Measurements from ENCODE around the gene ATP4B.

The ATP4B gene

GRCh38 chr13:113642563-113642962, 15.4 kb downstream of the ATP4B start:
- no peak for DNase-seq (ENCODE audit: low read depth in 4 of 4, low spot score in 1 of 4)

GRCh38 chr13:113641426-113641825, 16.6 kb downstream of the ATP4B start:
- no peak for DNase-seq (ENCODE audit: low read depth in 4 of 4, low spot score in 1 of 4)

GRCh38 chr13:113639616-113640262, 18.3 kb downstream of the ATP4B start:
- DNase-seq (ENCODE audit: low read depth in 4 of 4, low spot score in 1 of 4): no peak

- DNase-seq (ENCODE audit: low read depth in 4 of 4, low spot score in 1 of 4): no peak
Measured at GRCh38 chr13:113638806-113639205, 19.2 kb downstream of the ATP4B start.

- no peak for DNase-seq (ENCODE audit: low read depth in 4 of 4, low spot score in 1 of 4)
Measured at GRCh38 chr13:113638173-113638746, 19.7 kb downstream of the ATP4B start.

- DNase-seq (ENCODE audit: low read depth in 4 of 4, low spot score in 1 of 4): no peak
Measured at GRCh38 chr13:113637262-113638160, 20.5 kb downstream of the ATP4B start.

GRCh38 chr13:113636266-113636963, 21.6 kb downstream of the ATP4B start:
- no peak for DNase-seq (ENCODE audit: low read depth in 4 of 4, low spot score in 1 of 4)

GRCh38 chr13:113635709-113636108, 22.3 kb downstream of the ATP4B start:
- no peak for DNase-seq (ENCODE audit: low read depth in 4 of 4, low spot score in 1 of 4)

GRCh38 chr13:113635048-113635420, 23.0 kb downstream of the ATP4B start:
- no peak for DNase-seq (ENCODE audit: low read depth in 4 of 4, low spot score in 1 of 4)

GRCh38 chr13:113634279-113635047, 23.5 kb downstream of the ATP4B start:
- DNase-seq (ENCODE audit: low read depth in 4 of 4, low spot score in 1 of 4): no peak

GRCh38 chr13:113633485-113633873, 24.5 kb downstream of the ATP4B start:
- DNase-seq (ENCODE audit: low read depth in 4 of 4, low spot score in 1 of 4): no peak

- DNase-seq (ENCODE audit: low read depth in 4 of 4, low spot score in 1 of 4): no peak
Measured at GRCh38 chr13:113632706-113633484, 25.1 kb downstream of the ATP4B start.

- DNase-seq (ENCODE audit: low read depth in 4 of 4, low spot score in 1 of 4): no peak
Measured at GRCh38 chr13:113631341-113632095, 26.5 kb downstream of the ATP4B start.

GRCh38 chr13:113630804-113631203, 27.2 kb downstream of the ATP4B start:
- no peak for DNase-seq (ENCODE audit: low read depth in 4 of 4, low spot score in 1 of 4)

GRCh38 chr13:113630296-113630695, 27.7 kb downstream of the ATP4B start:
- no peak for DNase-seq (ENCODE audit: low read depth in 4 of 4, low spot score in 1 of 4)

GRCh38 chr13:113629866-113630265, 28.1 kb downstream of the ATP4B start:
- DNase-seq (ENCODE audit: low read depth in 4 of 4, low spot score in 1 of 4): no peak

- no peak for DNase-seq (ENCODE audit: low read depth in 4 of 4, low spot score in 1 of 4)
Measured at GRCh38 chr13:113628291-113629270, 29.4 kb downstream of the ATP4B start.

- DNase-seq (ENCODE audit: low read depth in 4 of 4, low spot score in 1 of 4): no peak
Measured at GRCh38 chr13:113627136-113627535, 30.9 kb downstream of the ATP4B start.
